Heart left ventricle (tissue), 11 donors: ENCODE data around the gene ADM2. TPM values are rescaled to one million over a fixed set of nuclear protein-coding genes. Genes with fewer than 3 reads are reported as not detected.

Experiments
- polyA plus RNA-seq, 2 donors: library from polyadenylated mRNA; stranded (reverse); fragments of 200-250 nt; gene quantifications; one replicate each; pipeline ENCODE4 v1.2.3, GENCODE V29; 2013
- total RNA-seq, 9 donors: library from RNA; depleted of rRNA in 2 of 9; stranded (reverse); fragments of >200 nt in 2 of 9; fragmentation: NEBNext Ultra II Directional in 3 of 9; extraction: Animal tissue kit (Norgen Biotek cat#: 25700) in 3 of 9; gene quantifications; one replicate each; pipeline versions ENCODE4 v1.1.0 to v1.2.4, GENCODE V29; 2016 to 2023
- donor health status: ischemic (EF 13 %, LVEDD 7.1; RV severe dilation, severe dysfunction).
- donor health status: healthy with polysubstance abuse.
- donor health status: DM: no; HTN: yes; CAD: no.
- donor health status: DM: no; HTN: no; CAD: no.
- donor health status: ischemic (EF 25% LVEDD 5.7; RV mildly dilated, moderate dysfunction).
- donor health status: healthy.
- donor health status: DM: yes; HTN: yes; CAD: no.
- donor health status: PGD.
- donor health status: nonischemic (EF 23%, LVEDD 6.1; RV moderate dilation, normal function).

The ADM2 gene
- total and polyA plus RNA-seq, 11 donors: 0.04 to 0.67 (median 0.20) TPM; not detected in 7

Other genes with a start within 250 kb of the ADM2 start
- gene TUBGCP6, start 236.5 kb upstream of the ADM2 start, total RNA-seq: 10 to 100 TPM; 14.1 to 28.8 (median 18.1) TPM
- gene TUBGCP6, start 236.5 kb upstream of the ADM2 start, polyA plus RNA-seq: 10 to 100 TPM; 11.6 to 17.7 TPM
- 10 to 100 TPM in 6 of 9 donors, 1 to 10 TPM in 3; 6.8 to 22.4 (median 10.9) TPM for gene HDAC10, start 230.3 kb upstream of the ADM2 start, total RNA-seq
- gene HDAC10, start 230.3 kb upstream of the ADM2 start, polyA plus RNA-seq: 1 to 10 TPM; 6.2 to 10.0 TPM
- gene MAPK12, start 219.9 kb upstream of the ADM2 start, total RNA-seq: 10 to 100 TPM; 12.2 to 18.0 (median 15.5) TPM
- 10 to 100 TPM; 11.6 to 17.9 TPM for gene MAPK12, start 219.9 kb upstream of the ADM2 start, polyA plus RNA-seq
- 10 to 100 TPM in 1 of 9 donors, 1 to 10 TPM in 8; 5.0 to 12.1 (median 7.0) TPM for gene MAPK11, start 211.2 kb upstream of the ADM2 start, total RNA-seq
- gene MAPK11, start 211.2 kb upstream of the ADM2 start, polyA plus RNA-seq: 1 to 10 TPM; 7.8 to 9.9 TPM
- 100 to 1,000 TPM in 2 of 9 donors, 10 to 100 TPM in 7; 44.4 to 139 (median 57.9) TPM for gene PLXNB2, start 173.9 kb upstream of the ADM2 start, total RNA-seq
- 10 to 100 TPM; 35.1 to 40.3 TPM for gene PLXNB2, start 173.9 kb upstream of the ADM2 start, polyA plus RNA-seq
- 1 to 10 TPM; 1.0 to 3.2 (median 2.0) TPM for gene DENND6B, start 154.5 kb upstream of the ADM2 start, total RNA-seq
- gene DENND6B, start 154.5 kb upstream of the ADM2 start, polyA plus RNA-seq: 1 to 10 TPM; 1.0 to 1.3 TPM
- 10 to 100 TPM; 31.6 to 68.1 (median 41.5) TPM for gene PPP6R2, start 138.2 kb upstream of the ADM2 start, total RNA-seq
- 10 to 100 TPM; 29.6 to 42.4 TPM for gene PPP6R2, start 138.2 kb upstream of the ADM2 start, polyA plus RNA-seq
- 10 to 100 TPM; 44.9 to 91.8 (median 63.2) TPM for gene SBF1, start 6.5 kb upstream of the ADM2 start, total RNA-seq
- 10 to 100 TPM; 38.2 to 63.8 TPM for gene SBF1, start 6.5 kb upstream of the ADM2 start, polyA plus RNA-seq
- not detected for gene MIOX, start 5.3 kb downstream of the ADM2 start, total RNA-seq
- gene MIOX, start 5.3 kb downstream of the ADM2 start, polyA plus RNA-seq: not detected
- gene LMF2, start 26.2 kb downstream of the ADM2 start, total RNA-seq: 10 to 100 TPM; 20.9 to 46.5 (median 32.1) TPM
- gene LMF2, start 26.2 kb downstream of the ADM2 start, polyA plus RNA-seq: 10 to 100 TPM; 22.6 to 34.8 TPM
- 10 to 100 TPM; 24.7 to 34.5 (median 27.9) TPM for gene NCAPH2, start 26.7 kb downstream of the ADM2 start, total RNA-seq
- gene NCAPH2, start 26.7 kb downstream of the ADM2 start, polyA plus RNA-seq: 10 to 100 TPM; 33.9 to 43.3 TPM
- gene SCO2, start 44.1 kb downstream of the ADM2 start, total RNA-seq: 1 to 10 TPM in 2 of 9 donors, under 1 TPM in 2, not detected in 5; 0.67 to 2.6 (median 0.94) TPM
- gene SCO2, start 44.1 kb downstream of the ADM2 start, polyA plus RNA-seq: 1 to 10 TPM in 1 of 2 donors, not detected in 1; 2.0 TPM
- gene TYMP, start 48.5 kb downstream of the ADM2 start, total RNA-seq: 100 to 1,000 TPM in 1 of 9 donors, 10 to 100 TPM in 6, 1 to 10 TPM in 2; 8.3 to 198 (median 21.7) TPM
- 10 to 100 TPM; 11.8 to 45.1 TPM for gene TYMP, start 48.5 kb downstream of the ADM2 start, polyA plus RNA-seq
- 1 to 10 TPM in 1 of 9 donors, under 1 TPM in 3, not detected in 5; 0.08 to 1.3 (median 0.14) TPM for gene KLHDC7B, start 64.4 kb downstream of the ADM2 start, total RNA-seq
- gene KLHDC7B, start 64.4 kb downstream of the ADM2 start, polyA plus RNA-seq: under 1 TPM in 1 of 2 donors, not detected in 1; 0.08 TPM
- gene SYCE3, start 81.4 kb downstream of the ADM2 start, total RNA-seq: not detected
- not detected for gene SYCE3, start 81.4 kb downstream of the ADM2 start, polyA plus RNA-seq
- 100 to 1,000 TPM; 115 to 467 (median 306) TPM for gene CPT1B, start 96.9 kb downstream of the ADM2 start, total RNA-seq
- gene CPT1B, start 96.9 kb downstream of the ADM2 start, polyA plus RNA-seq: 100 to 1,000 TPM in 1 of 2 donors, 10 to 100 TPM in 1; 51.4 to 267 TPM
- gene CHKB, start 101.3 kb downstream of the ADM2 start, total RNA-seq: 10 to 100 TPM; 23.3 to 54.6 (median 35.6) TPM
- gene CHKB, start 101.3 kb downstream of the ADM2 start, polyA plus RNA-seq: 10 to 100 TPM; 16.7 to 77.1 TPM
- gene MAPK8IP2, start 119.2 kb downstream of the ADM2 start, total RNA-seq: under 1 TPM; 0.09 to 0.79 (median 0.25) TPM
- gene MAPK8IP2, start 119.2 kb downstream of the ADM2 start, polyA plus RNA-seq: under 1 TPM; 0.23 to 0.35 TPM
- 10 to 100 TPM; 19.1 to 40.5 (median 27.2) TPM for gene ARSA, start 146.6 kb downstream of the ADM2 start, total RNA-seq
- gene ARSA, start 146.6 kb downstream of the ADM2 start, polyA plus RNA-seq: 10 to 100 TPM; 16.7 to 25.0 TPM
- 10 to 100 TPM; 11.3 to 36.0 (median 21.9) TPM for gene SHANK3, start 191.3 kb downstream of the ADM2 start, total RNA-seq
- 10 to 100 TPM; 14.9 to 23.2 TPM for gene SHANK3, start 191.3 kb downstream of the ADM2 start, polyA plus RNA-seq